ENCODE data around the gene NEO1.
"Not testable (repeated sequence)": the region's sequence is repeated elsewhere in the genome, so short reads cannot be mapped to it uniquely, and the experiment has no call there.

The NEO1 gene

DNA sequence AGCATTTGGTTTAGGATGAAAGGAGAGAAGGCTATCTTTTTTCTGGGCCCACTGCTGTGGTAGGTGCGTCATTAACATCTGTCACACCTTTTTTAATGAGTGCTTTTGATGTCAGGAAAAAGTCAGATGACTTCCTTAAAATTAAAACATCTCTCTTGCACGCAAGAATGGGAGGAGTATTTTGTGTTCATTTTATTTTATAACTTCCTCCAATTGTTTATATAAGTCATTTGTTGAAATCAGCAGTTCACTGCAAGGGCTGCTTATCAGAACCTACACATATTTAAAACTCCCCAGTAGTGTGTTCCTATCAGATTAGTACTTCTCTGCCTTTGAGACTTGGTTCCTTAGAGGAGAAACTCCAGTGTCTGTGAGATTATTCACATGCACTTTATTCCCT is 143.8 kb downstream of the NEO1 start:
- DNase-seq (ENCODE audit: low read depth, low spot score), result no peak

DNA sequence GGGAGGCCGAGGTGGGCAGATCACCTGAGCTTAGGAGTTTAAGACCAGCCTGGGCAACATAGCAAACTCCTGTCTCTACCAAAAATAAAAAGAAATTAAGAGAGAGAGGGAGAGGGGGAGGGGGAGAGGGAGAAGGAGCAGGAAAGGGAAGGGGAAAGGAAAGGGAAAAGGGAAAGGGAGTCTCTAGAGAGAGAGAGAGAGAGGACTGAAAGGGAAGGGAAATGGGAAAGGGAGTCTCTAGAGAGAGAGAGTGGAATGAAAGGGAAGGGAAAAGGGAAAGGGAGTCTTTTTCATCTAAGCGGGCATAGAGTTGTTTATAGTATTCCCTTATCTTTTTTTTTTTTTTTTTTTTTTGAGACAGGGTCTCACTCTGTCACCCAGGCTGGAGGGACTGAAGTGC is 148.1 kb downstream of the NEO1 start:
- DNase-seq (ENCODE audit: low read depth, low spot score), result no peak

DNA sequence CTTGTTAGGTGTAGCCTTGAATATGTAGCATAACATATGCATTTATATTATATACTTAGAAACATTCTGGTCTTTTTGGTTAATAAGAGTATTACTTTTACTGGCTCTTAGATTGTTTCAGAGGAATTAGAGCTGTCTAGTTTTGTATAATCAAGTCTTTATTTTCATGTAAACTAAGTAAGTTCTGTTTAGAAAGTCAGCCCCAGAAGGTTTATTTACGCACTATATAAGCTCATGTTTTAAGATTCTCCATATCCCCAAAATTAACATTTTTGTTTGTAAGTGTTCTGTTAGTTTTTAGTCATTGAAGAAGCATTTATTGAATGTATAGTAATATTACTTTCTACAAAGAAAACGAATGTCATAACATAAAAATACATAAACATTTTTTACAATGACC is 158.4 kb downstream of the NEO1 start:
- DNase-seq (ENCODE audit: low read depth, low spot score), result no peak

DNA sequence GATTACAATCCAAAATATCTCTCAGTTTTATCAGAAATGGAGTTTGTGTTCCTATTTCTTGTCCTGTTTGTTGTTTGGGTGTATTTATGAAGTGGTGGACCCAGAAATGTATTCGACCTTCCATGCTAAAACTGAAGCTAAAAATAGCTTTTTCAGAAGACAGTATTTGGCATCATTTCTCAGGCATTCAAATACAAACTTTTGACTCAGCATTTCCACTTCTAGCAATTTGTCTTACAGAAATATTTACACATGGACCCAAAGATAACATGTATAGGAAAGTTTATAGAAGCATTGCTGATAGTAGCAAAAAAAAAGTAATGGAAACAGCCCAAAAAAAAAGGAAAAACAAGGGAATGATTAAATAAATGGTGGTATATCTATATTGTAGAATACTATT is 160.2 kb downstream of the NEO1 start:
- DNase-seq (ENCODE audit: low read depth, low spot score), result peak; percentile 5

DNA sequence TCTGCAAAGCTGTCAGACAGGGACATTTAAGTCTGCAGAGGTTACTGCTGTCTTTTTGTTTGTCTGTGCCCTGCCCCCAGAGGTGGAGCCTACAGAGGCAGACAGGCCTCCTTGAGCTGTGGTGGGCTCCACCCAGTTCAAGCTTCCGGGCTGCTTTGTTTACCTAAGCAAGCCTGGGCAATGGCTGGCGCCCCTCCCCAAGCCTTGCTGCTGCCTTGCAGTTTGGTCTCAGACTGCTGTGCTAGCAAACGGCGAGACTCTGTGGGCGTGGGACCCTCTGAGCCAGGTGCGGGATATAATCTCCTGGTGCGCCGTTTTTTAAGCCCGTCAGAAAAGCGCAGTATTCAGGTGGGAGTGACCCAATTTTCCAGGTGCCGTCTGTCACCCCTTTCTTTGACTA is 169.2 kb downstream of the NEO1 start:
- not testable (repeated sequence) for DNase-seq (ENCODE audit: low read depth, low spot score)

DNA sequence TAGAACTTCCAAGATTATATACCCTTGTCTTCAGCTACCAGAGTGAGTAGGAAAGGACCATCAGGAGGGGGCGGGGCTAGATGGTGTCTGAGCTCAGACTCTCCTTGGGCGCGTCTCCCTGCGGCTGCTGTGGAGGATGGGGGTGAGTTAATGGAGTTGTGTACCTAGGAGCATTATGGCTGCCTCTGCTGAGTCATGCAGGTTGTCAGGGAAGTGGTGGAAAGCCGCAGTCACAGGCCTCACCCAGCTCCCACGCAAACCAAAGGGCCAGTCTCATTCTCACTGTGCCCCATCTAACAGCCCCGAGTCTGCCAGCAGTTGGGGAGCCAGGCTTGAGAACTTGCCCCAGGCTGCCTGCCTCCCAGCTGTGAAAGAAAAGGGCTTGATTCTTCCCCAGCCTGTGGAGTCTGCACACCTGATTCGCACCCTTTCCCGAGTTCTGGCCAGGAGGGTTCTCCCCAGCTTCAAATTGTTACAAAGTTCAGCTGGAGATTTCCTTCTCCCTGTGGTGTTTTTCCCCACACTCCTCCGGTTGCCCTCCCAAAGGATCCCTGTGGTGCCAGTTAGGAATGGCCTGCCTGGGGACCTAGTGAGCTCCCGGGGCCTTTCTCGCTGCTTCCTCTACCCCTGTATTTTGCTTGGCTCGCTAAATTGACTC is 173.2 kb downstream of the NEO1 start:
- no peak for DNase-seq (ENCODE audit: low read depth, low spot score)

DNA sequence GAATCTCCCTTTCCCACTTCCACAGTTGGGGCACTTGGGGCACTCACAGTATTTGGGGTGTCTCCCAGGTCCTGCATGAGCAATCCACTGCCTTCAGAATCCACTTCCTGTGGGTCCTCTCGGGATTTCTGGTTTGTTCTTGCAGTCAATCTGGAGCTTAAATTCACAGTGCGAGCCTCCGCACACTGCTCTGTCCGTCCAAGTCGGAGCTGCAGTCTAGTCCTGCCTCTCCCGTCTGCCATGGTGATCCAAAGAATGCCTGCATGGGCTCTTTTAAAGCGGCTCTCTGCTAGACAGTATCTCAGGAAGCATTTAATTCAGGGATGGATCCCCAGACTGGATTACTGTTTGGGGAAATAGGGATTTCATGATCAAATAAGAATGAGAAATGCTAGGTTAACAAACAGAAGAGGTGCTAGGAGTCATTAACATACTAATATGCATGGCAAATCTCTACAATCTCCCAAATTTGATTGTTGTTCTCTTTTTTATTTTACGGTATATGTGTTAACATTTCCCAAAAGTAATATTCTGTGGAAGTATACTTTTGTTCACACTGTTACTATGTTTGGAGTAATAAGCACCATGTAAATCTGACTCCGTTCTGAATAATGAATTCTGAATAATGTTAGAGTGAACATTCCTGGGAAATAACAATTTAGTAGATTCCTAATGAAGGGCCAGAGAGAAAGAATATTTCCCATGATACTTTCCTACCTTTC is 174.0 kb downstream of the NEO1 start:
- DNase-seq (ENCODE audit: low read depth, low spot score), result no peak

DNA sequence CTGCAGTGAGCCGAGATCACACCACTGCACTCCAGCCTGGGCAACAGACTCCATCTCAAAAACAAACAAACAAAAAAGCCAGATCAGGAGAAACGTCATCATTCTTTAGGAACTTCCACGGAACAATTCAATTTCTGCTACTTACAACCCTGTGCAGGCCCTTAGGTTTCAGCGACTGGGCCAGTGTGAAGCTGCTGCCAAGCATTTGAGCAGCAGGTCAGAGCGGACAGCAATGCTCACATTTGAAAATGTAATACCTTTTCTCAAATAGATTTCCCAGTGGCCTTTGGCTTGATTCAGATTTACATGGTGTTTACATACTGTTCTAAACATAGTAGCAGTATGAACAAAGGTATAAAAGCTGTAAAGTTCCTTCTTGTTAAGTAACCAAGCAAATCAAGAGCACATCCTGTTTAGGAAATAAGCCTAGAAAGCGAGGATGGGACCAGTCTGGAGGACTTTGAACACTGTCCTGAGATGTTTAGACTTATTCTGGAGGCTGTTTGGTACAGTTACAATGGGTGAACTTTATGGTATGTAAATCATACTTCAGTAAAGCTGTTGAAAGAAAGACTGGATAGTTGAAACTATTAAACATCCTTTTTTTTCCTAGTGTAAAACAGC is 175.3 kb downstream of the NEO1 start:
- DNase-seq (ENCODE audit: low read depth, low spot score), result no peak

DNA sequence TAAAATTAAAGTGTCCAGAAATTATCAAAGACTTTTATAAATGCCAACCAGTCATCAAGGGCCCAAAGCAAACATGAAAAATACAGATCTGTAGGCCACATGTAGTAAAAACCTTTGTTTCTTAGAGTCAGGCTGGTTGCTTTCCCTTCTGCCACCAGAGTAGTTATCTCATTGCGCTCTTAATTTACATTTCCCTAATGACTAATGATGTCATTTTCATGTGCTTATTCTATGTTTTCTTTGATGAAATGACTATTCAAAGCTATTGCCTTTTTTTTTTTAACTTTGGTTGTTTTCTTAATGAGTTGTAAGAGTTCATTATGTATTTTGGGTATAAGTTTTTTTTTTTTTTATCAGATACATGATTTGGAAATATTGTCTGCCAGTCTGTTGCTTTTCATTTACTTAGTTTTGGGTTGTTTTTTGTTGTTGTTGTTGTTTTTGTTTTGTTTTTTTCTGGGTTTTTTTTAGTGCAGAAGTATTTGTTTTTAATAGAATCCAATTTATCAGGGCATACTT is 175.9 kb downstream of the NEO1 start:
- DNase-seq (ENCODE audit: low read depth, low spot score), result no peak

DNA sequence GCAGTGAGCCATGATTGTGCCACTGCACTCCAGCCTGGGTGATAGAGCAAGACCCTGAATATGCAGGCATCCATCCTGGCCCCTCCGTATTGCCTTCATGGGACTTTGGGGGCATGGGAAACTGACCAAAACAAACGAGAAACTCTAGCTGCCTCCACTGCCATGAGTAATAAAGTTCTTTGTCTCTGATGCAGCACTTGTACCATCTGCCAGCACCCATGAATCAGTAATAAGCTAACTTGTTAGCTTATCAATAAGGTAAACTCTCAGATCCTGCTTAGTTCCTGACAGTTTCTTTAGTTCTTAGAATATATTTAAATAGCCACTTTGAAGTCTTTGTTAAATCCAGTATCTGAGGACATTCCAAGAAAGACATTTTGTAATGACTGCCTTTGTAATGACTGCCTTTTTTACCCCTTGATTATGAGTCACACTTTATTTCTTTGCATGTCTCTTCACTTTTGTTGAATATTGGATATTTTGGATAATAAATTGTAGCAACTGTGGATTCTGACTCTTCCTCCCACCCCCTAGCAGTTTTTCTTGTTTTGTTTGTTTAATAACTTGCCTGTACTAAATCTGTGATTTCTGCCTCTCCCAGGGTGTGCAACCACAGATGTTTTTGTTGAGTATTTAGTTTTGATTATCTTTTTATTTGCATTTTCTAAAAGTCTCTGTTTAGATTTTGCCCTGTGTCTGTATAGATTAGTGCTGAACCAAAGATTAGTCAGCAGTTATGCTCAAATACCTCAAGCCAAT is 179.6 kb downstream of the NEO1 start:
- peak; percentile 42 for DNase-seq (ENCODE audit: low read depth, low spot score)

DNA sequence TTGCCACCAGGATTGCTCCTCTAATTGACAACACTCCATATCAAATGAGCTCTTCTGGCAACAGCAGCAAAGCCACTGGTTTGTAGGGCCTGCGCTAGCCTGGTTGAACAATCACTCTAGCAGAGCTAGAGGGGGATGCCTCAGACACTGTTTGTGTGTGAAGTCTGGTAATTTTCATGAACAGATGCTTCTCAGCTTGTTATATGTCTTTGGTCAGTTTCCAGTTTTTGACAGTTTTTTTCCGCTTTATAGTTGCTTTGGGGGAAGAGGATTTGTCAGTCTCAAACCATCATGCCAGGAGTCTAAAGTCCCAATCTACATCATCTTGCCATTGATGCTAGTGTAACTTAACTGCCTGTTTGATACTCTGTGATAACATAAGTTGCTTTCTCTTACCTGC is 180.5 kb downstream of the NEO1 start:
- DNase-seq (ENCODE audit: low read depth, low spot score), result no peak

DNA sequence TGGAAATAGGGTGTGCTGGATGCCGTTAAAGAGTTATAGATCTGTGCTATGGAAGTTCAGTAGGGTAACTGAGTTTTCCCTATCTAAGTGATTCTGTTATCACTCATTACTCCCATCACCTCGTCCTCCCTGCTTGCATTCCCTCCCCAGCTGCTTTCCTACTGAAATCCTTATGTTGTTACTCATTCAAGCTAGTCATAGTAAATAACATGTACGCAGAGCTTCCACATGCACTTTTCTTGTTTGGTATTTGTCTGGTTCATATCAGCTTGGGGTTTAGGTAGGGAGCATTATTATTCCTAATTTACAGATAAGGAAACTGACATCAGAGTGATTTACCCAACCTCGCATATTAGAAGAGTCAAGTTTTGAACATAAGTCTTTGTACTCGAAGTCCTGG is 181.4 kb downstream of the NEO1 start:
- peak; percentile 8 for DNase-seq (ENCODE audit: low read depth, low spot score)

DNA sequence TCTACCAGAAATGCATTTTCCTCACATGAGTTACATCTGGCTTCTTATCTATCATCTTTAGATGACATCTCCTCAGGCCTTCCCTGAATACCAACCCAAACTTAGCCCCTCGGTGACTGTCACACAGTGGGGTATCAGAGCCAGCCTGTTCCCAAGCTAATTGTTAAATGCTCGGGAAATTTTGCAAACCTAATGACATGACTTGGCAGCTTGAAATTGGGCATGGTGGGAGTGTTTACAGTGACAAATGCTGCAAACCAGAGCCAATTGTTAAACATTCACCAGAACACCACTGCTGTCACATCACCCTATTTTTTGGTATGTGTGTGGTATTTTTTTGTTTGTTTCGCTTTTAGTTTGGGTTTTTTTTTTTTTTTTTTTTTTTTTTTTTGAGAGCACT is 185.6 kb downstream of the NEO1 start:
- DNase-seq (ENCODE audit: low read depth, low spot score), result no peak

DNA sequence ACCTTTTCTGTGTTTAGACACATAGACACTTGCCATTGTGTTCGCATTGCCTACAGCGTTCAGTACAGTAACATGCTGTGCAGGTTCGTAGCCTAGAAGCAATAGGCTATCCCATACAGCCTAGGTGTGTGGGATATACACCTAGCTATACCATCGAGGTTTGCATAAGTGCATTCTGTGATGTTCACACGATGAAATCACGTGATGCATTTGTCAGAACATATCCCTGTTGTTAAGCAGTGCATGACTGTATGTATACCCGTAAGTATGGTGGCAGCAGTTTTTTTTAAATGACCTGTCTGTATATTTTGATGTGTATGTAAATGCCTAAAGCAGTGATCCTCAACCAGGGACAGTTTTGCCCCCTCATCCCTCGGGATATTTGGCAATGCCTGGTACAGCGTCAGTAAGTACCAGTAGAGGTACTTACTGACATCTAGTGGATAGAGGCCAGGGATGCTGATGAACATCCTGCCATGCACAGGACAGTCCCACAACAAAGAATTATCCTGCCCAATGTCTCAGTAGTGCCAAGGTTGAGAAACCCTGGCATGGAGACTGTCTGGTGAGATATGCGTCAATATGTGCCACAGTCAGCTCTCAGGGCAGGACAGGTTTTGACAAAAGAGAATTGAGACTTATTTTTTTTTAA is 187.4 kb downstream of the NEO1 start:
- peak; percentile 7 for DNase-seq (ENCODE audit: low read depth, low spot score)

DNA sequence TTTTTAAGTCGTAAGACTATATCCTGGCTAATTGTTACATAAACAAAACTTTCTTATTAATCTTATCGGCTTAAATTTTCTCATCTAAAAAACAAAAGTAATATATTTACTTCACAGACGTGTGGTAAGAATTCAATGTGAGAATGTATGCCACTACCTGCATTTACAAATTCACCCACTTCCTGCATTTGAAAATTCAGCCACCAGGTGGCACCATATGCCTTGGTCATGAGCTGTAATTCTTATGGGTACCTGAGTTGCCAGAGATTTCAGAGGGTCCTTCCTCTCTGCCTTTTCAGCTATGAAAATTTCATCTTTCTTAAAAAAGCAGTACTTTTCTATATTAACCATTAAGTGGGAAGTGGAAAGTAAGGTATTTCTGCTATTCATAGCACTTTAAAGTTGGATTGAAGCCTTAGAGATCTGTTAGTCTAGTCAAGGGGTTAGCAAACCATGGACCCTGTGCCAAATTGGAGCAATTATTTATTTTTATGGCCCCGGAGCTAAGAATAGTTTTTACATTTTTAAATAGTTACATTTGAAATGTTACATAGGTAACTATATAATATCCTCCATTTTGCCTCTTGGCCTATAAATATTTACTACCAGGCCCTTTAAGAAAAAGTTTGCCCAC is 188.7 kb downstream of the NEO1 start:
- peak; percentile 83 for DNase-seq (ENCODE audit: low read depth, low spot score)

DNA sequence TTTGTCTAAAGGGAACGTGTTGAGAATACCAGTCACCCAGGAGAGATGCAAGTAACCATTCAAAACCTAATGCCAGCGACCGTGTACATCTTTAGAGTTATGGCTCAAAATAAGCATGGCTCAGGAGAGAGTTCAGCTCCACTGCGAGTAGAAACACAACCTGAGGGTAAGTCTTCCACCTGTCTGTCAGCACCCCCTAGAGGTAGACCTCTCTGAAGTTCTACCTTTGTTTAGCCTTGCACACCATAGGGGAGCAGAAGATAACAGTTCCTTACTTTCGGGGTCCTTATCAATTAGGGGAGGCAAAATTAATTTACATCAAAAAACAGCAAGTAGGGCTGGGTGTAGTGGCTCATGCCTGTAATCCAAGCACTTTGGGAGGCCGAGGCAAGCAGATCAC is 192.1 kb downstream of the NEO1 start:
- no peak for DNase-seq (ENCODE audit: low read depth, low spot score)

DNA sequence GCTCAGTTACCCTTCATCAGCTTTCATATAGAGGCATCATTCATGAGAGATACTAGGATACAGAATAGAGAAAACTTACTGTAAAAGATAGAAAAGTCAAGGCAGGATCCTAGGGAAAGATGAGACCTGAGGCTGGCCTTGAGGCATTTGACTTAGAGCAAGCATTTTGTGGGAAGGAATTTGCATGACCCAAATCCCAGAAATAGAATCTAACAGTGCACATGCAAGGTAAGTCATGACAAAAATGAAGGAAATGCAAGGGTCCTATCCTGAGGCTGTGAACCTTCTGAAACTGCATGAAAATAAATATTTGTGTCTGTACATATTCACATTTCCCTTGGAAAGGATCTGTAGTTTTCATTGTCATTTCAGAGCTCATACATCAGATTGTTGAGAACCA is 194.2 kb downstream of the NEO1 start:
- no peak for DNase-seq (ENCODE audit: low read depth, low spot score)

DNA sequence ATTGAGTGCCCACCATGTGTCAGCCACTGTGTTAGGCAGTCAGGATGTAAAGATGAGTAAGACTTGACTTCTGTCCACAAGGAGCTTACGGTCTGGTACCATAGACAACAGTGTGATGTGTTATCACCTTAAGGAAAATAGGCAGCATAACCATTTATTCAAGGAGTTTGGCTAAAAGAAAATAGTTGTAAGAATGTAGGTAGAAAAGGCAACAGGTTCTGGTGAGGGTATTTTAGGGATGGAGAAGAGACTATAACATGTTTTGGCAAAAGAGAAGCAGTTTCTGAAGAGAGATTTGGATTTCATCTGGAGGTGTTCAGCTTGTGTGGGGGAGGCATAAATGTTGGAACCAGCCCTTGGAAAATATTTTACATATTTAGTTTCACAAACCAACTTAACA is 194.6 kb downstream of the NEO1 start:
- no peak for DNase-seq (ENCODE audit: low read depth, low spot score)

DNA sequence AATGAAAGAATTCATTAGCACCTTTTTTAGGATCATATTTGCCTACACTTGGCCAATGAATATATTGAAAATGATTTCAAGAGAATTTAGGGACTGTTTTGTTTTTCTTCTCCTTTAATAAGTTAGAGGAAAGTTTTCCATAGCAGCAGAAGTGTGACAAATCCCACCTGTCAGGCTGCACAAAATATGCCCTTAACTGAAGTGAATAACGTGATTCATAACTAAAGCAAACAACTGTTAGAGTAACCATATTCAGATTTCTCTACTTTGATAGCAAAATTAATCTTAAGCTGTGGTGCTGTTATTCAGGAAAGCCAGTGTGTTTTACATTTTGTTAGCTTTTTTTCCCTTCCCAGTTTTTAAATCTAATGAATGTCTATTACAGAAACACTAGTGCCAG is 195.1 kb downstream of the NEO1 start:
- no peak for DNase-seq (ENCODE audit: low read depth, low spot score)

DNA sequence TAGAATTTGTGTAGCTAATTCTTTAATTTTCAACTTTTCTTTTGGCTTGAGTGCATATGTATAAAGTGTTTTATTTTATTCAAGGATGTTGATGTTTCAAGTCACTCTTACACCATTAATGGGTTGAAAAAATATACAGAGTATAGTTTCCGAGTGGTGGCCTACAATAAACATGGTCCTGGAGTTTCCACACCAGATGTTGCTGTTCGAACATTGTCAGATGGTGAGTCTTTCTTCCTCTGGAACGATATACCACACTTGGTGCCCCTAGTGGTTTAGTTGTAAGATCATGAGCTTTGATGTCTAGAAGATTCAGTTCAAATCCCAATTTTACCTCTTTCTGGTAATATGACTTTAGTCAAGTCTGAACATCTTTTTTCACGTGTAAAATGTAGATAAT is 197.2 kb downstream of the NEO1 start:
- DNase-seq (ENCODE audit: low read depth, low spot score), result no peak

DNA sequence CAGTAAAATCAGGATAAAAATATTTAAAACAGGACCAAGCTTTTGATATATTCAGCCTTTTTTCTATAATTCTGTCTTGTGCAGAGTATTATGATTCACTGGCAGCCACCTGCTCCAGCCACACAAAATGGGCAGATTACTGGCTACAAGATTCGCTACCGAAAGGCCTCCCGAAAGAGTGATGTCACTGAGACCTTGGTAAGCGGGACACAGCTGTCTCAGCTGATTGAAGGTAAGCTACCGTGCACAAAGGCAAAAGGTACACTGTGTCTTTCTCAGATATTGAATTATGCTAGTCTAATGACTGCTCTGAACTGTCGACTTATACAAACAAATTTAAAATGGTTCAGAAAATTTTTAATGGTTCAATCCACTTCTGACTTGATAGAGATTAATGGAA is 202.3 kb downstream of the NEO1 start:
- no peak for DNase-seq (ENCODE audit: low read depth, low spot score)
